ENCODE data around the gene REG1A.

Gene REG1A

GRCh38 chr2:79097843-79098242, 22.4 kb upstream of the REG1A start:
- Histone ChIP-seq H3F3A (ENCODE audit: low read depth) (no peaks in the 10 kb centered on the region), H4K20me1 (ENCODE audit: insufficient read depth, low read length, poor library complexity, severe bottlenecking) (no peaks in the 10 kb centered on the region), H3K4me3 (ENCODE audit: low read length, poor library complexity, severe bottlenecking) (no peak overlapping the region), H3K79me2 (ENCODE audit: insufficient read depth, low read length) (no peaks in the 10 kb centered on the region), H3K4me2 (ENCODE audit: low read depth, low read length, poor library complexity, severe bottlenecking) (no peak overlapping the region), H3K9ac (ENCODE audit: low read depth, low read length, poor library complexity, severe bottlenecking) (no peak overlapping the region), H3K9me3 (ENCODE audit: insufficient read depth, low read depth, low read length) (no peaks in the 10 kb centered on the region), H2AFZ (ENCODE audit: low read length) (no peak overlapping the region), H3K27me3 (ENCODE audit: insufficient read depth, low read length, poor library complexity, severe bottlenecking) (no peaks in the 10 kb centered on the region), H3K36me3 (ENCODE audit: insufficient read depth, low read length) (no peaks in the 10 kb centered on the region), H3K9me2 (replicated peaks; ENCODE audit: low read depth, low read length) (no peaks in the 10 kb centered on the region), H3K4me1 (ENCODE audit: insufficient read depth, low read length, poor library complexity, severe bottlenecking) (no peaks in the 10 kb centered on the region)
- TF ChIP-seq CTCF (conservative IDR thresholded peaks at IDR 0.05; ENCODE audit: low read length): no peak
- TF ChIP-seq EZH2phosphoT487 (IDR thresholded peaks at IDR 0.05; ENCODE audit: borderline replicate concordance): no peak

- no peak for TF ChIP-seq EZH2phosphoT487 (IDR thresholded peaks at IDR 0.05; ENCODE audit: borderline replicate concordance)
- TF ChIP-seq CTCF (conservative IDR thresholded peaks at IDR 0.05; ENCODE audit: low read length): no peak
- Histone ChIP-seq H2AFZ (ENCODE audit: low read length) (no peak overlapping the region), H3K4me2 (ENCODE audit: low read depth, low read length, poor library complexity, severe bottlenecking) (no peak overlapping the region)
Measured at GRCh38 chr2:79099140-79099686, 21.1 kb upstream of the REG1A start.

GRCh38 chr2:79100285-79100684, 20.0 kb upstream of the REG1A start:
- TF ChIP-seq CTCF (conservative IDR thresholded peaks at IDR 0.05; ENCODE audit: low read length) (no peak), EZH2phosphoT487 (IDR thresholded peaks at IDR 0.05; ENCODE audit: borderline replicate concordance) (no peak)
- Histone ChIP-seq H3K9me3 (ENCODE audit: insufficient read depth, low read depth, low read length) (no peaks in the 10 kb centered on the region), H3K4me1 (ENCODE audit: insufficient read depth, low read length, poor library complexity, severe bottlenecking) (no peaks in the 10 kb centered on the region), H3K9me2 (replicated peaks; ENCODE audit: low read depth, low read length) (no peaks in the 10 kb centered on the region), H4K20me1 (ENCODE audit: insufficient read depth, low read length, poor library complexity, severe bottlenecking) (no peaks in the 10 kb centered on the region), H2AFZ (ENCODE audit: low read length) (no peak overlapping the region), H3K79me2 (ENCODE audit: insufficient read depth, low read length) (no peaks in the 10 kb centered on the region), H3K9ac (ENCODE audit: low read depth, low read length, poor library complexity, severe bottlenecking) (no peak overlapping the region), H3K27me3 (ENCODE audit: insufficient read depth, low read length, poor library complexity, severe bottlenecking) (no peaks in the 10 kb centered on the region), H3K4me3 (ENCODE audit: low read length, poor library complexity, severe bottlenecking) (no peak overlapping the region), H3K36me3 (ENCODE audit: insufficient read depth, low read length) (no peaks in the 10 kb centered on the region), H3K4me2 (ENCODE audit: low read depth, low read length, poor library complexity, severe bottlenecking) (no peak overlapping the region), H3F3A (ENCODE audit: low read depth) (no peaks in the 10 kb centered on the region)

More at GRCh38 chr2:79099140-79099686, 21.1 kb upstream of the REG1A start:
- Histone ChIP-seq H3K4me3 (ENCODE audit: low read length, poor library complexity, severe bottlenecking) (no peak overlapping the region), H4K20me1 (ENCODE audit: insufficient read depth, low read length, poor library complexity, severe bottlenecking) (no peaks in the 10 kb centered on the region), H3K9me3 (ENCODE audit: insufficient read depth, low read depth, low read length) (no peaks in the 10 kb centered on the region), H3K9me2 (replicated peaks; ENCODE audit: low read depth, low read length) (no peaks in the 10 kb centered on the region), H3F3A (ENCODE audit: low read depth) (no peaks in the 10 kb centered on the region), H3K79me2 (ENCODE audit: insufficient read depth, low read length) (no peaks in the 10 kb centered on the region), H3K36me3 (ENCODE audit: insufficient read depth, low read length) (no peaks in the 10 kb centered on the region), H3K4me1 (ENCODE audit: insufficient read depth, low read length, poor library complexity, severe bottlenecking) (no peaks in the 10 kb centered on the region), H3K9ac (ENCODE audit: low read depth, low read length, poor library complexity, severe bottlenecking) (no peak overlapping the region), H3K27me3 (ENCODE audit: insufficient read depth, low read length, poor library complexity, severe bottlenecking) (no peaks in the 10 kb centered on the region)

All from Loucy (cell line).